ENCODE data around the gene PPM1F.

Gene PPM1F

GRCh38 chr22:21958360-21959273 is 6.0 kb upstream of the PPM1F start:
- TF ChIP-seq TCF4 (CRISPR knock-in tag; IDR thresholded peaks at IDR 0.05; ENCODE audit: borderline replicate concordance) (no peak), ESRRG (CRISPR knock-in tag; IDR thresholded peaks at IDR 0.05) (no peak), SNAI2 (CRISPR knock-in tag; IDR thresholded peaks at IDR 0.05) (no peak), ZNF70 (CRISPR knock-in tag; IDR thresholded peaks at IDR 0.05) (no peak), CSRNP3 (CRISPR knock-in tag; IDR thresholded peaks at IDR 0.05) (no peak), ZFP3 (CRISPR knock-in tag; IDR thresholded peaks at IDR 0.05) (no peak), GLIS3 (CRISPR knock-in tag; IDR thresholded peaks at IDR 0.05) (no peak), RARB (CRISPR knock-in tag; IDR thresholded peaks at IDR 0.05) (no peak), CSDC2 (CRISPR knock-in tag; IDR thresholded peaks at IDR 0.05) (no peak), ZC3H10 (CRISPR knock-in tag; IDR thresholded peaks at IDR 0.05) (no peak), POU6F1 (CRISPR knock-in tag; IDR thresholded peaks at IDR 0.05; ENCODE audit: borderline replicate concordance, low read depth) (no peak), ZNF8 (CRISPR knock-in tag; IDR thresholded peaks at IDR 0.05) (no peak), ISL1 (CRISPR knock-in tag; IDR thresholded peaks at IDR 0.05) (no peak), ZFP30 (CRISPR knock-in tag; IDR thresholded peaks at IDR 0.05) (no peak), ARNTL (CRISPR knock-in tag; IDR thresholded peaks at IDR 0.05; ENCODE audit: borderline replicate concordance, low read depth) (no peak), TSHZ2 (CRISPR knock-in tag; IDR thresholded peaks at IDR 0.05) (no peak), ZNF565 (CRISPR knock-in tag; conservative IDR thresholded peaks at IDR 0.05; ENCODE audit: low read depth) (no peak)
- no peak for ATAC-seq

- peak; percentile 63 for ATAC-seq
- TF ChIP-seq TOX (CRISPR knock-in tag; IDR thresholded peaks at IDR 0.05; ENCODE audit: borderline replicate concordance) (no peak), CSRNP3 (CRISPR knock-in tag; IDR thresholded peaks at IDR 0.05) (no peak), ISL1 (CRISPR knock-in tag; IDR thresholded peaks at IDR 0.05) (no peak), RARB (CRISPR knock-in tag; IDR thresholded peaks at IDR 0.05) (no peak), TCF4 (CRISPR knock-in tag; IDR thresholded peaks at IDR 0.05; ENCODE audit: borderline replicate concordance) (no peak), CSDC2 (CRISPR knock-in tag; IDR thresholded peaks at IDR 0.05) (no peak), PATZ1 (CRISPR knock-in tag; IDR thresholded peaks at IDR 0.05; ENCODE audit: borderline replicate concordance) (no peak), GLIS3 (CRISPR knock-in tag; IDR thresholded peaks at IDR 0.05) (no peak), ZNF8 (CRISPR knock-in tag; IDR thresholded peaks at IDR 0.05) (no peak), ESRRG (CRISPR knock-in tag; IDR thresholded peaks at IDR 0.05) (no peak), ZFP30 (CRISPR knock-in tag; IDR thresholded peaks at IDR 0.05) (no peak), PPARA (CRISPR knock-in tag; IDR thresholded peaks at IDR 0.05; ENCODE audit: borderline replicate concordance) (no peak), BACH2 (CRISPR knock-in tag; IDR thresholded peaks at IDR 0.05; ENCODE audit: borderline replicate concordance) (no peak), ZFP3 (CRISPR knock-in tag; IDR thresholded peaks at IDR 0.05) (no peak), OSR1 (CRISPR knock-in tag; IDR thresholded peaks at IDR 0.05) (no peak)
Observed at GRCh38 chr22:21951931-21952465, 650 bp downstream of the PPM1F start.

All from SK-N-SH treated with all-trans-retinoic acid at 6 μM for 48 hours (cell line).